ENCODE data around the gene TMEM178B. TPM values are rescaled to one million over a fixed set of nuclear protein-coding genes. Genes with fewer than 3 reads are reported as not detected.

TMEM178B gene
- total RNA-seq, 2 experiments from 2014 or later = 0.05 TPM

DNA sequence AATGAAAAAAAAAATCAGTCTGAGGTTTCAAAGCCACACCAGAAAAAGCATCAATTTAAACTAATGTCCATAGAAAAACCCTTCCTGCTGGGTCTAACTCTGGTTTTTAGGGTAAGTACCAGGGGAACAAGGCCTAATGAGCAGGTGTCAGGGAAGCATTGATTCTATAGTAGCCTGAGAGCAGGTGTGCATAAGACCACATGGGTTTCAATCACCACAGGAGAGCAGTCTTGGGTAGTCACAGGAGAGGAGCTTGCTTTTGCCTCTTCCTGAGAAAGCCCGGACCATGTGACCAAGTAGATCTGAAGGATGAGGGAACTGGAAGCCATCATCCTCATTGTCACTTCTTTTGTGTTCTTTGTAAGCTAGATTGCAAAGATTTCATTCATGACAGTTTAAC lies 411.0 kb downstream of the TMEM178B start:
- DNase-seq = no peak
- Mint-ChIP-seq H3K36me3 (ENCODE audit: low read depth) (no peaks in the 10 kb centered on the region), H3K9me3 (no peaks in the 10 kb centered on the region), H3K27ac (no peak overlapping the region), H3K4me3 (no peak overlapping the region), H3K27me3 (ENCODE audit: low read depth) (peaks cover 15% of the 10 kb centered on the region), H3K4me1 (ENCODE audit: low read depth) (no peaks in the 10 kb centered on the region)
- CTCF ChIA-PET = no interaction called here
- intact Hi-C loops (cut with micrococcal nuclease) = no loop called here

DNA sequence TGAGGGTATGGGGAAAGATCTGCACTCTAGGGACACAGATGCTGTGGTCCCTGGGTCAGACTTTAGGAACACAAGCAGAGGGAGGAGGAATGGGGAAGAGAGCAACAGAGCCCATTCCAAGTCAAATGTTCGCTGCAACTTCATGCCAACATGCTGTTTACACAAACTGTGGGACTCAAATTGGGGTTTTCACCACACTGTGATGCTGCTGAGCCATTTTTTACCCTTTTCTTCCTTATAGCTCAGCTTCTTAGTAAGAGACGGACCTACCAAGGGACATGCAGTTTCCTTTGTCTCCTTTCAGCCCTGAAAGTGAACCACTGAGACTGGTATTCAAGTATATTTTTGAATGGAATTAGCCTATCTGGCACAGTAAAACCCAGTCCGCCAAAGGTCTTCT lies 413.1 kb downstream of the TMEM178B start:
- Mint-ChIP-seq H3K4me1 (ENCODE audit: low read depth) (no peaks in the 10 kb centered on the region), H3K27me3 (ENCODE audit: low read depth) (peaks cover 6% of the 10 kb centered on the region), H3K9me3 (no peaks in the 10 kb centered on the region), H3K27ac (no peak overlapping the region), H3K36me3 (ENCODE audit: low read depth) (no peaks in the 10 kb centered on the region), H3K4me3 (no peak overlapping the region)
- intact Hi-C loops (cut with micrococcal nuclease) = no loop called here
- no peak for DNase-seq
- CTCF ChIA-PET = no interaction called here

- H3K4me3 Mint-ChIP-seq = no peak overlapping the region
- CTCF ChIA-PET = no interaction called here
- H3K4me1 Mint-ChIP-seq (ENCODE audit: low read depth) = no peaks in the 10 kb centered on the region
- DNase-seq = no peak
- H3K27ac Mint-ChIP-seq = no peak overlapping the region
- intact Hi-C loops (cut with micrococcal nuclease) = no loop called here
- no peaks in the 10 kb centered on the region for H3K36me3 Mint-ChIP-seq (ENCODE audit: low read depth)
- no peaks in the 10 kb centered on the region for H3K9me3 Mint-ChIP-seq
- H3K27me3 Mint-ChIP-seq (ENCODE audit: low read depth) = peaks cover 8% of the 10 kb centered on the region
These were observed 416.6 kb downstream of the TMEM178B start for GRCh38 chr7:141490474-141490873.

- Mint-ChIP-seq H3K4me1 (ENCODE audit: low read depth) (no peaks in the 10 kb centered on the region), H3K27ac (no peak overlapping the region), H3K36me3 (ENCODE audit: low read depth) (no peaks in the 10 kb centered on the region), H3K4me3 (no peak overlapping the region), H3K9me3 (no peaks in the 10 kb centered on the region), H3K27me3 (ENCODE audit: low read depth) (peaks cover 11% of the 10 kb centered on the region)
- CTCF ChIA-PET = no interaction called here
- no peak for DNase-seq
- intact Hi-C loops (cut with micrococcal nuclease) = no loop called here
These were observed 421.2 kb downstream of the TMEM178B start for GRCh38 chr7:141495057-141495456.

DNA sequence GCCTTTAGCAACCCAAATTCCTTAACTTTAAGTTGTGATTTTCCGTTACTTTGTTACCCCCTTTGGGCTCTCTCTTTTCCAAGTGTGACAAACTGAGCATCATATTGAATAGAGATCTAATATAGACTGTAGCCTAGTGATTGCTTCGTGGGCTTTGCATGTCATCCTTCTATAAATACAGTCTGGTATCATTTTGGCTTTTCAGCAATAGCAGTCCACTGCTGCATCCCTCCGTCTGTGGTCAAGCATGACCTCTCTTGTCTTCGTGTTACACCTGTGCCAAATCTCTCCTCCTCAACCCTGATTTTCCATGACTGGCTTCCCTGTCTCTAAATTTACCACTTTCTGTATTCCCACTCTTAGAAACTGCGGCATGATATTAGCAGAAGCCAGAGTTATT lies 423.5 kb downstream of the TMEM178B start:
- no peaks in the 10 kb centered on the region for H3K36me3 Mint-ChIP-seq (ENCODE audit: low read depth)
- intact Hi-C loops (cut with micrococcal nuclease) = no loop called here
- no peak overlapping the region for H3K27ac Mint-ChIP-seq
- CTCF ChIA-PET = no interaction called here
- no peaks in the 10 kb centered on the region for H3K9me3 Mint-ChIP-seq
- H3K4me1 Mint-ChIP-seq (ENCODE audit: low read depth) = no peaks in the 10 kb centered on the region
- peaks cover 18% of the 10 kb centered on the region for H3K27me3 Mint-ChIP-seq (ENCODE audit: low read depth)
- no peak for DNase-seq
- H3K4me3 Mint-ChIP-seq = no peak overlapping the region

DNA sequence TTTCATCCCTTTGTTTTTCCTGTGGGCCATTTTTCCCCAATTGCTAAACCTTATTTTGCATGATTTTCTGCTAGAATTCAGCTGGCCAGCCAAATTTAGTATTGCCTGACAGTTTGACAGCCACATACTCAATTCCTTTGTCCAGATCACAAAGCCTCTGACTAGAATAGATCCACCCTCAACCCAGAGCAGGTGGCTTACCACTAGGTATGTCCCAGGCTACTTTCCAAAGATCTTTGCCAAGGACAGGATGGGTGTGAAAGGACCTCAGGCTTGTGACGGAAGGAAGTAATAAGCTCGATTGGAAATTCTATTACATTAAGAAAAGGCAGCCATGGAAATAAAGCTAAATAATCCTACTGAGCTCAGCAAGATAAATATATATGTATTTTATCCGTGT lies 426.7 kb downstream of the TMEM178B start:
- H3K4me3 Mint-ChIP-seq = no peak overlapping the region
- H3K27me3 Mint-ChIP-seq (ENCODE audit: low read depth) = peaks cover 12% of the 10 kb centered on the region
- no peaks in the 10 kb centered on the region for H3K4me1 Mint-ChIP-seq (ENCODE audit: low read depth)
- no peak overlapping the region for H3K27ac Mint-ChIP-seq
- H3K36me3 Mint-ChIP-seq (ENCODE audit: low read depth) = no peaks in the 10 kb centered on the region
- intact Hi-C loops (cut with micrococcal nuclease) = no loop called here
- no peaks in the 10 kb centered on the region for H3K9me3 Mint-ChIP-seq
- CTCF ChIA-PET = no interaction called here
- DNase-seq = no peak

- DNase-seq = no peak
- intact Hi-C loops (cut with micrococcal nuclease) = no loop called here
- CTCF ChIA-PET = no interaction called here
- H3K27me3 Mint-ChIP-seq (ENCODE audit: low read depth) = peaks cover 12% of the 10 kb centered on the region
- no peaks in the 10 kb centered on the region for H3K4me1 Mint-ChIP-seq (ENCODE audit: low read depth)
- H3K27ac Mint-ChIP-seq = no peak overlapping the region
- no peaks in the 10 kb centered on the region for H3K9me3 Mint-ChIP-seq
- no peak overlapping the region for H3K4me3 Mint-ChIP-seq
- H3K36me3 Mint-ChIP-seq (ENCODE audit: low read depth) = no peaks in the 10 kb centered on the region
These were observed 427.6 kb downstream of the TMEM178B start for GRCh38 chr7:141501451-141501850.

- no peaks in the 10 kb centered on the region for H3K36me3 Mint-ChIP-seq (ENCODE audit: low read depth)
- CTCF ChIA-PET = interaction anchor here (0.6 kb wide), 1 partner anchor 700 kb away, joined by 3 read pairs; no protein-coding TSS in a partner anchor
- H3K9me3 Mint-ChIP-seq = peaks cover 3% of the 10 kb centered on the region
- H3K4me3 Mint-ChIP-seq = no peak overlapping the region
- H3K27me3 Mint-ChIP-seq (ENCODE audit: low read depth) = peaks cover 59% of the 10 kb centered on the region
- H3K27ac Mint-ChIP-seq = no peak overlapping the region
- peaks cover 16% of the 10 kb centered on the region for H3K4me1 Mint-ChIP-seq (ENCODE audit: low read depth)
- no peak for DNase-seq
- intact Hi-C loops (cut with micrococcal nuclease) = no loop called here
These were observed 437.4 kb downstream of the TMEM178B start for GRCh38 chr7:141511316-141511675.

DNA sequence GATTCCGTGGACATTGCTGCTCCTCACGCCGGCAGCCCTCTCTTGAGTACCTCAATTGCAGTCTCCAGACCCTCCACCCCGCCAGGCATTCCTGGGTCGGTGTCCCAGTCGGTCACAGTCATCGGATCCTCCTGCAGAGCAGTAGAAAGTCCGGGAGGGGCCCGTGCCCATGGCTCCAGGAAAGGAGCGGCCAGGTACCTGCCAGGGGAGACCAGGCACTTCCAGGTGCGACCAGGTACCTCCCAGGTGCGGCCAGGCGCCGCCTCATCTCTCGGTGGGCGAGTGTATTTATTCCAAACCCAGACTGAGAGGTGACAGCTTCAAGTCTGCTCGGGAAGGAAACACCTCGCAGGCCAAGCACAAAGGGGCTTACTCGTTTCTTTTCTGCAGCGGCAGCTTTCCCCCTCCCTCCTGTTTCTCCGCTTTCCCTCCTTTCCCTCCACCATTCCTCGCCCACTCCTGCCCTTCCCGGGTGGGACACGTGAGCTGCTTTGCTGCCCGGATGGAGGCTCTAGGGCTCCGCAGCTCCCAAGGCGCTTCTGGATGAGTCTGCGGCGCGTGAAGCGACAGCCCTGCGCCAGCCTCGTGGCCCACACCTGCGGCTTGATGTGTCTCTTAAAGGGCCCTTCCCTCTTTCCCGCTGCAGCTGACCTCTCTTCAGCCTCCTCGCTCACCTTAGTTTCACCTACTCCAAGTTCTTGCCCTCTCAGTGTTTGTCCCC lies 438.0 kb downstream of the TMEM178B start:
- peaks cover 16% of the 10 kb centered on the region for H3K4me1 Mint-ChIP-seq (ENCODE audit: low read depth)
- peak overlapping the region; percentile 50 for H3K4me3 Mint-ChIP-seq
- CTCF ChIA-PET = interaction anchor here (0.6 kb wide), 1 partner anchor 700 kb away, joined by 3 read pairs; no protein-coding TSS in a partner anchor
- H3K9me3 Mint-ChIP-seq = peaks cover 3% of the 10 kb centered on the region
- no peaks in the 10 kb centered on the region for H3K36me3 Mint-ChIP-seq (ENCODE audit: low read depth)
- H3K27me3 Mint-ChIP-seq (ENCODE audit: low read depth) = peaks cover 62% of the 10 kb centered on the region
- intact Hi-C loops (cut with micrococcal nuclease) = no loop called here
- H3K27ac Mint-ChIP-seq = no peak overlapping the region
- DNase-seq = peak; percentile 8

DNA sequence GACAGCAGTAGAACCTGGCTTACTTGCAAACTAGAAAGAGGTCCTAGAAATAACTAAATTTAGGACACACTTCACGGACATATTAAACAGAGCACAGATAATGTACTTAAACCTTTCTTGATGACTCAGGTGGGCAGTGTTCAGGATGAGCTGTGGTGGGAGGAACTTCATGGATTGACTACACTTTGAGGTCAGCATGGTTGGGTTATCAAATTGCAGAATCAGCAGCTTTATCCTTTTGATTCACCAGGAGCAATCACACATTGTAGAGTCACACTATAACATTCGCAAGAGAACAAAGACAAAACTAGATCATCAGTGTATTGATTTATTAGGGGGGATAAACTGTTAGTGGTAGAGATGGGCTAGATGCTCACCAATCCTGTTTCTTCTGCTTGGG lies 438.7 kb downstream of the TMEM178B start:
- no peak overlapping the region for H3K27ac Mint-ChIP-seq
- H3K4me3 Mint-ChIP-seq = peak overlapping the region; percentile 50
- DNase-seq = no peak
- H3K4me1 Mint-ChIP-seq (ENCODE audit: low read depth) = peaks cover 16% of the 10 kb centered on the region
- H3K36me3 Mint-ChIP-seq (ENCODE audit: low read depth) = no peaks in the 10 kb centered on the region
- intact Hi-C loops (cut with micrococcal nuclease) = no loop called here
- peaks cover 3% of the 10 kb centered on the region for H3K9me3 Mint-ChIP-seq
- CTCF ChIA-PET = no interaction called here
- H3K27me3 Mint-ChIP-seq (ENCODE audit: low read depth) = peaks cover 67% of the 10 kb centered on the region

- H3K9me3 Mint-ChIP-seq = peaks cover 3% of the 10 kb centered on the region
- peaks cover 59% of the 10 kb centered on the region for H3K27me3 Mint-ChIP-seq (ENCODE audit: low read depth)
- no peak overlapping the region for H3K27ac Mint-ChIP-seq
- peaks cover 16% of the 10 kb centered on the region for H3K4me1 Mint-ChIP-seq (ENCODE audit: low read depth)
- CTCF ChIA-PET = no interaction called here
- no peak overlapping the region for H3K4me3 Mint-ChIP-seq
- H3K36me3 Mint-ChIP-seq (ENCODE audit: low read depth) = no peaks in the 10 kb centered on the region
- intact Hi-C loops (cut with micrococcal nuclease) = no loop called here
- no peak for DNase-seq
These were observed 439.9 kb downstream of the TMEM178B start for GRCh38 chr7:141513720-141514119.

DNA sequence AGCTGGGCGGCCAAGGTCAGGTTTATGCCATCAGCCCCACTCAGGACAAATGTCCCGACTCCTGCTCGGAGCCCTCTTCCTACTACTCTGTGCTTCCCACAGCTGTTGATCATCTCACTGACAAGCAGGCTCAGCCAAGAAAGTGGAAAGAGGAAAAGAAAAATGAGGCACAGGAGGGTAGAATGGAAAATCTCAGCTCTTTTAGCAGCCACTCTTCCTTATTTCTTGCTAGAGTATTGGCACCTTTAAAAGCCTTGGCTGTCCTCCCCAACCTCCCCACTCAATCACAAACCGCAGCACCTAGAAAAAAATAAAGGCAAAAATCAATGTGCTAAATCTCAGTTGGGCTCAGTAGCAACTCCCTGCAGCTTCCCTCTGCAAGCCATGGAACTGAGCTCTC lies 442.1 kb downstream of the TMEM178B start:
- Mint-ChIP-seq H3K4me1 (ENCODE audit: low read depth) (peaks cover 14% of the 10 kb centered on the region), H3K9me3 (peaks cover 3% of the 10 kb centered on the region), H3K27me3 (ENCODE audit: low read depth) (peaks cover 46% of the 10 kb centered on the region), H3K4me3 (no peak overlapping the region), H3K27ac (no peak overlapping the region), H3K36me3 (ENCODE audit: low read depth) (no peaks in the 10 kb centered on the region)
- CTCF ChIA-PET = interaction anchor here (1.9 kb wide), 1 partner anchor 18 kb away, joined by 4 read pairs; no protein-coding TSS in a partner anchor
- intact Hi-C loops (cut with micrococcal nuclease) = no loop called here
- DNase-seq = no peak

DNA sequence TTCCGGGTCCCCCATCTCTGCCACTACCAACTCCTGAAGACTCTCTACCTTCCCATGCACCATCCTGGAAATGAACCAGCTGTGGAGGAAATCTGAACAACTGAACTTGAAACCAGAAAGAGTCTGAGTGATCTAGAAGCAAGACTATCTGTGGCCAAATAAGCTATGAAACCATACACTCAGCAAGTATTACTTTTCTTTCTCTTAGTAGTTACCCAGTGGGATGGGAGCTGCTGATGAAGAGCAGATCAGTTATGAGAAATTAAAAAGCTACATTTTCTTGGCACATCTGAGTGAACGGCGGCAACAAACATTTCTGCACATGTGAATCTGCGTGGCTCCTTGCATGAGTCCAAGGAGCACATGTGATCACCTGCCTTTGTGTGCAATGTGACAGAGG lies 445.8 kb downstream of the TMEM178B start:
- intact Hi-C loops (cut with micrococcal nuclease) = no loop called here
- Mint-ChIP-seq H3K9me3 (no peaks in the 10 kb centered on the region), H3K4me1 (ENCODE audit: low read depth) (no peaks in the 10 kb centered on the region), H3K27me3 (ENCODE audit: low read depth) (peaks cover 18% of the 10 kb centered on the region), H3K36me3 (ENCODE audit: low read depth) (no peaks in the 10 kb centered on the region), H3K27ac (no peak overlapping the region), H3K4me3 (no peak overlapping the region)
- DNase-seq = no peak
- CTCF ChIA-PET = interaction anchor here (2.2 kb wide), 1 partner anchor 13 kb away, joined by 12 read pairs; no protein-coding TSS in a partner anchor

Measured in activated naive CD4-positive, alpha-beta T cell treated with anti-CD3 and anti-CD28 coated beads for 36 hours (primary cell).